GM12878 (cell line): ENCODE results near the gene DUSP16.

Experiments used
- ATF3 ChIP-seq: IDR thresholded peaks from 2 replicates; pipeline ENCODE4 v1.6.1; 2011; ENCODE audit warnings: low read depth, mild to moderate bottlenecking, low read length, moderate library complexity, borderline replicate concordance; ENCODE audit errors: extremely low read depth
- CHD2 ChIP-seq: IDR thresholded peaks from 2 replicates; pipeline ENCODE4 v1.6.1; 2011; ENCODE audit warnings: low read depth, low read length, improper control_type of control experiment, borderline replicate concordance
- EZH2 ChIP-seq: IDR thresholded peaks from 2 replicates; pipeline ENCODE4 v1.6.1; 2012; ENCODE audit warnings: low read depth, mild to moderate bottlenecking, control low read depth, inconsistent platforms, low read length, borderline replicate concordance; ENCODE audit not compliant: control insufficient read depth
- HCFC1 ChIP-seq: fragments of 150-350 bp; IDR thresholded peaks from 2 replicates; pipeline ENCODE4 v1.6.1; 2014; ENCODE audit warnings: low read length
- JUNB ChIP-seq: IDR thresholded peaks from 2 replicates; pipeline ENCODE4 v1.6.1; 2016; ENCODE audit warnings: antibody characterized with exemption, mild to moderate bottlenecking
- MTA3 ChIP-seq: IDR thresholded peaks from 2 replicates; pipeline ENCODE4 v1.6.1; 2012; ENCODE audit warnings: low read length, inconsistent platforms, borderline replicate concordance
- POLR2A ChIP-seq: IDR thresholded peaks from 2 replicates; pipeline ENCODE4 v1.6.1; 2011; ENCODE audit warnings: low read depth, mild to moderate bottlenecking, low read length
- SP1 ChIP-seq: IDR thresholded peaks from one replicate; pipeline ENCODE4 v1.6.1; 2011; ENCODE audit warnings: low read depth, low read length
- SREBF2 ChIP-seq: IDR thresholded peaks from 2 replicates; pipeline ENCODE4 v1.6.1; 2012; ENCODE audit warnings: mild to moderate bottlenecking, low read length
- TCF7 ChIP-seq: IDR thresholded peaks from 2 replicates; pipeline ENCODE4 v1.6.1; 2014; ENCODE audit warnings: antibody characterized with exemption, borderline replicate concordance
- ZNF687 ChIP-seq: fragments of 450-650 bp; IDR thresholded peaks from 2 replicates; pipeline ENCODE4 v1.6.1; 2017; ENCODE audit warnings: mild to moderate bottlenecking, moderate library complexity
- TF ChIP-seq, protein P1 (sequence below), 3 experiments: IDR thresholded peaks in 2 of 3; conservative IDR thresholded peaks in 1 of 3; 2 replicates each; pipeline ENCODE4 v1.5.1; 2011; ENCODE audit warnings: low read depth in 3 of 3, low read length in 3 of 3, mild to moderate bottlenecking in 3 of 3, control low read depth in 2 of 3, moderate library complexity in 2 of 3, inconsistent platforms in 1 of 3, mixed read lengths in 1 of 3; ENCODE audit not compliant: control insufficient read depth in 2 of 3, insufficient read depth in 1 of 3; ENCODE audit errors: extremely low read depth in 1 of 3
- TF ChIP-seq, protein P2 (sequence below): IDR thresholded peaks from 2 replicates; pipeline ENCODE4 v1.6.1; 2011; ENCODE audit warnings: mild to moderate bottlenecking, low read depth, low read length, moderate library complexity; ENCODE audit not compliant: insufficient replicate concordance

GRCh38 chr12:12559719-12560296, 2.9 kb downstream of the DUSP16 start:
- TF ChIP-seq HCFC1 (no peak), TCF7 (no peak), SREBF2 (no peak), EZH2 (no peak), MTA3 (no peak), JUNB (no peak), ATF3 (no peak), POLR2A (no peak), CHD2 (no peak), ZNF687 (no peak), SP1 (no peak)
- TF ChIP-seq, protein P1, sequence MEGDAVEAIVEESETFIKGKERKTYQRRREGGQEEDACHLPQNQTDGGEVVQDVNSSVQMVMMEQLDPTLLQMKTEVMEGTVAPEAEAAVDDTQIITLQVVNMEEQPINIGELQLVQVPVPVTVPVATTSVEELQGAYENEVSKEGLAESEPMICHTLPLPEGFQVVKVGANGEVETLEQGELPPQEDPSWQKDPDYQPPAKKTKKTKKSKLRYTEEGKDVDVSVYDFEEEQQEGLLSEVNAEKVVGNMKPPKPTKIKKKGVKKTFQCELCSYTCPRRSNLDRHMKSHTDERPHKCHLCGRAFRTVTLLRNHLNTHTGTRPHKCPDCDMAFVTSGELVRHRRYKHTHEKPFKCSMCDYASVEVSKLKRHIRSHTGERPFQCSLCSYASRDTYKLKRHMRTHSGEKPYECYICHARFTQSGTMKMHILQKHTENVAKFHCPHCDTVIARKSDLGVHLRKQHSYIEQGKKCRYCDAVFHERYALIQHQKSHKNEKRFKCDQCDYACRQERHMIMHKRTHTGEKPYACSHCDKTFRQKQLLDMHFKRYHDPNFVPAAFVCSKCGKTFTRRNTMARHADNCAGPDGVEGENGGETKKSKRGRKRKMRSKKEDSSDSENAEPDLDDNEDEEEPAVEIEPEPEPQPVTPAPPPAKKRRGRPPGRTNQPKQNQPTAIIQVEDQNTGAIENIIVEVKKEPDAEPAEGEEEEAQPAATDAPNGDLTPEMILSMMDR (IDR thresholded peaks at IDR 0.05 in 2 of 3, conservative IDR thresholded peaks at IDR 0.05 in 1 of 3; ENCODE audit: control insufficient read depth in 2 of 3, extremely low read depth in 1 of 3, insufficient read depth in 1 of 3, low read depth in 3 of 3, low read length in 3 of 3) = no peak
- TF ChIP-seq, protein P2, sequence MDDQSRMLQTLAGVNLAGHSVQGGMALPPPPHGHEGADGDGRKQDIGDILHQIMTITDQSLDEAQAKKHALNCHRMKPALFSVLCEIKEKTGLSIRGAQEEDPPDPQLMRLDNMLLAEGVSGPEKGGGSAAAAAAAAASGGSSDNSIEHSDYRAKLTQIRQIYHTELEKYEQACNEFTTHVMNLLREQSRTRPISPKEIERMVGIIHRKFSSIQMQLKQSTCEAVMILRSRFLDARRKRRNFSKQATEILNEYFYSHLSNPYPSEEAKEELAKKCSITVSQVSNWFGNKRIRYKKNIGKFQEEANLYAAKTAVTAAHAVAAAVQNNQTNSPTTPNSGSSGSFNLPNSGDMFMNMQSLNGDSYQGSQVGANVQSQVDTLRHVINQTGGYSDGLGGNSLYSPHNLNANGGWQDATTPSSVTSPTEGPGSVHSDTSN = no peak
